Tibial nerve (tissue), 4 donors: ENCODE data around the gene HLA-DRB1.

ENCODE experiments used
- CTCF ChIP-seq, 5 experiments: fragments of 200-600 bp in 3 of 5; fragments of 450-650 bp in 2 of 5; sonication (generic) in 3 of 5; IDR thresholded peaks; one replicate each; pipeline ENCODE4 v1.5.1; 2016 to 2019; ENCODE audit warnings: antibody characterized with exemption in 5 of 5, mild to moderate bottlenecking in 3 of 5, moderate library complexity in 2 of 5
- EP300 ChIP-seq, 2 donors: sonication (generic); formaldehyde crosslinking; IDR thresholded peaks; one replicate each; pipeline ENCODE4 v1.6.1; 2017; ENCODE audit warnings: antibody characterized with exemption in 2 of 2, mild to moderate bottlenecking in 1 of 2

GRCh38 chr6:32637219-32637880 lies 47.7 kb upstream of the HLA-DRB1 start, which contains the start of gene HLA-DQA1:
- TF ChIP-seq CTCF (IDR thresholded peaks at IDR 0.05) (no peak), EP300 (IDR thresholded peaks at IDR 0.05) (peak in 1 of 2 donors; percentile 31)
